Measurements from ENCODE around the gene C19orf18. TPM values are rescaled to one million over a fixed set of nuclear protein-coding genes. Genes with fewer than 3 reads are reported as not detected.

C19orf18 gene
- polyA plus RNA-seq, 2 of the 4 experiments (the other 2 are of a cell fraction): 0.13 TPM; not detected in 1

DNA sequence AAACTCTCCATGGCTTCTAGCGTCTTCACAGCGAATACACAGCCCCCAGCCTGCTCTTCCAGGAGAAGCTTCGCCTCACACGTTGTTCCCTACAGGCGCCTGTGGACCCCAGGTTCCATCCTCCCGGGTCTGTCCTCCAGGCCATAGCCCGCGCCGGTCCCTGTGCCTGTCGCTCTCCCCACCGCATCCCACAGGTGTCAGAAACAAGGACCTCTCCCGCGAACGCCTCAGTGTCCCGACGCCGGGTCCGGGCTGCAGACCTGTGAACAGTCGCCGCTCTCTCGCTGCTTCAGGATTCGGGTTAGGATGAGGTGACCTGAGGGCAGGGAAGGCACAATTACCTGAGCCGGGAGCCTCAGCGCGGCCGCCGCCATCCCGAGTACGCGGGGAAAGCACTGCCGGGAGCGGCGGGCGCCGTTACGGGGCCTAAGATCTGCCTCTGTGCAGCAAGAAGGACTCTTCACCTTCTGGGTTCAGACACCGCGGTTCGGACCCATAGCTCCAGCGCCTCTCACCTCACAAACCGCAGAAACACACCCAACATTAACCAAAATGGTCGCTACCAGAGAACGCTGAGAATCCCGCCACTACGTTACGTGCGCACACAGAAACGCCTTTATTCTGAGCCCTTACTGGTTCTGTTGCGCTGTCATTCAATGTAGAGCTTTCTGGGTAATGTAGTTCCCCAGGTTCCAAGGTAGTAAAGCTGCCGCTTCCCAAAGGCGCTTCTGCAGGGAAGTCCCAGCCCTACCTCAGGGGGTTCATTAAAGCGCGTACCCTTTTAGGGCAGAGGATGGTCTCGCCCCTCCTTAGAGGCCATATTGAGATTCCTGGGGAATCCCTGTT, 39.3 kb downstream of the C19orf18 start, which contains the start of gene ZNF418:
TSS of gene ZNF418 (minus strand) at position 583 of the 846 bp plus-strand sequence. CDS start 1,580 bp downstream, outside the sequence.
- peak within 1 kb of the TSS; percentile 28 to 84; a peak in 4 of 6 replicates for H3K27ac ChIP-seq
- ChIA-PET POLR2A (interaction anchor here (0.6 kb wide), 1 partner anchor 18 kb away, joined by 4 read pairs; no protein-coding TSS in a partner anchor), CTCF (no interaction called here)
- no peaks in the 10 kb centered on the region for H3K4me1 ChIP-seq
- peaks cover 91% of the 10 kb centered on the region for H3K9me3 ChIP-seq
- peak; percentile 99 for ATAC-seq
- TF ChIP-seq NPAS2 (CRISPR knock-in tag; IDR thresholded peaks at IDR 0.05; ENCODE audit: borderline replicate concordance) (no peak), SREBF2 (IDR thresholded peaks at IDR 0.05) (no peak), TFCP2L1 (CRISPR knock-in tag; IDR thresholded peaks at IDR 0.05) (no peak), SMC3 (IDR thresholded peaks at IDR 0.05) (no peak), RNF2 (IDR thresholded peaks at IDR 0.05; ENCODE audit: borderline replicate concordance, low read depth) (no peak)
- TF ChIP-seq, protein P1, sequence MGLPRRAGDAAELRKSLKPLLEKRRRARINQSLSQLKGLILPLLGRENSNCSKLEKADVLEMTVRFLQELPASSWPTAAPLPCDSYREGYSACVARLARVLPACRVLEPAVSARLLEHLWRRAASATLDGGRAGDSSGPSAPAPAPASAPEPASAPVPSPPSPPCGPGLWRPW (IDR thresholded peaks at IDR 0.05): no peak
- TF ChIP-seq, protein P2, sequence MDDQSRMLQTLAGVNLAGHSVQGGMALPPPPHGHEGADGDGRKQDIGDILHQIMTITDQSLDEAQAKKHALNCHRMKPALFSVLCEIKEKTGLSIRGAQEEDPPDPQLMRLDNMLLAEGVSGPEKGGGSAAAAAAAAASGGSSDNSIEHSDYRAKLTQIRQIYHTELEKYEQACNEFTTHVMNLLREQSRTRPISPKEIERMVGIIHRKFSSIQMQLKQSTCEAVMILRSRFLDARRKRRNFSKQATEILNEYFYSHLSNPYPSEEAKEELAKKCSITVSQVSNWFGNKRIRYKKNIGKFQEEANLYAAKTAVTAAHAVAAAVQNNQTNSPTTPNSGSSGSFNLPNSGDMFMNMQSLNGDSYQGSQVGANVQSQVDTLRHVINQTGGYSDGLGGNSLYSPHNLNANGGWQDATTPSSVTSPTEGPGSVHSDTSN (IDR thresholded peaks at IDR 0.05): peak; percentile 92
- TF ChIP-seq, protein P3, sequence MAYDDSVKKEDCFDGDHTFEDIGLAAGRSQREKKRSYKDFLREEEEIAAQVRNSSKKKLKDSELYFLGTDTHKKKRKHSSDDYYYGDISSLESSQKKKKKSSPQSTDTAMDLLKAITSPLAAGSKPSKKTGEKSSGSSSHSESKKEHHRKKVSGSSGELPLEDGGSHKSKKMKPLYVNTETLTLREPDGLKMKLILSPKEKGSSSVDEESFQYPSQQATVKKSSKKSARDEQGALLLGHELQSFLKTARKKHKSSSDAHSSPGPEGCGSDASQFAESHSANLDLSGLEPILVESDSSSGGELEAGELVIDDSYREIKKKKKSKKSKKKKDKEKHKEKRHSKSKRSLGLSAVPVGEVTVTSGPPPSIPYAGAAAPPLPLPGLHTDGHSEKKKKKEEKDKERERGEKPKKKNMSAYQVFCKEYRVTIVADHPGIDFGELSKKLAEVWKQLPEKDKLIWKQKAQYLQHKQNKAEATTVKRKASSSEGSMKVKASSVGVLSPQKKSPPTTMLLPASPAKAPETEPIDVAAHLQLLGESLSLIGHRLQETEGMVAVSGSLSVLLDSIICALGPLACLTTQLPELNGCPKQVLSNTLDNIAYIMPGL (CRISPR knock-in tag; IDR thresholded peaks at IDR 0.05; ENCODE audit: borderline replicate concordance): no peak
- TF ChIP-seq, protein P4, sequence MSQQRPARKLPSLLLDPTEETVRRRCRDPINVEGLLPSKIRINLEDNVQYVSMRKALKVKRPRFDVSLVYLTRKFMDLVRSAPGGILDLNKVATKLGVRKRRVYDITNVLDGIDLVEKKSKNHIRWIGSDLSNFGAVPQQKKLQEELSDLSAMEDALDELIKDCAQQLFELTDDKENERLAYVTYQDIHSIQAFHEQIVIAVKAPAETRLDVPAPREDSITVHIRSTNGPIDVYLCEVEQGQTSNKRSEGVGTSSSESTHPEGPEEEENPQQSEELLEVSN (IDR thresholded peaks at IDR 0.05; ENCODE audit: borderline replicate concordance, low read depth): no peak; the same call in 1 of the 2 replicates
- TF ChIP-seq, protein P5, sequence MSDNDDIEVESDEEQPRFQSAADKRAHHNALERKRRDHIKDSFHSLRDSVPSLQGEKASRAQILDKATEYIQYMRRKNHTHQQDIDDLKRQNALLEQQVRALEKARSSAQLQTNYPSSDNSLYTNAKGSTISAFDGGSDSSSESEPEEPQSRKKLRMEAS (IDR thresholded peaks at IDR 0.05): peak; percentile 56; the same call in 1 of the 2 replicates
- 17% methylated on average over 53 of the region's 54 CpGs for WGBS (ENCODE audit: missing lambda C conversion rate)
- DNase-seq (ENCODE audit: low read depth in 1 of 2, low spot score in 1 of 2): peak; percentile 19 to 89
- peak within 1 kb of the TSS; percentile 50 for H3K4me3 ChIP-seq
- peak; percentile 59 for FAIRE-seq
- peak within 1 kb of the TSS; percentile 55 for H3K4me2 ChIP-seq

DNA sequence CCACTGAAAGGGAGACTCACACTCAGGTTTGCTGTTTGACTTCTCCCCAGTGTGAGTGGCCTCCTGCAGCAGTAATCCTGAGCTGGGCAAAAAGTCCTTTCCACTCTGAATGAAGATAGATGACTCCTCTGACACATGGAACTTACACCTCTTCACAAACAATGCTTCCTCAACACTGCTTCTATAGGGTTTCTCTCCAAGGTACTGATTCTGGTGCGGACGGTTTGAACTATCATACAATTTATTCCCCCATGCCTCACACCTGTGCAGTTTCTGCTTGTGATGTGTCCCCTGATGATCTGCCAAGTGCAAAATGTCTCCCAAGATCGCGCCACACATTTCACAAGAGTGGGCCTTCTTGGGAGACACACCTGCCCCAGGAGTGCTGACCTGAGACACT, 46.7 kb downstream of the C19orf18 start:
- DNase-seq (ENCODE audit: low read depth in 1 of 2, low spot score in 1 of 2): no peak
- H3K4me2 ChIP-seq: no peak overlapping the region
- FAIRE-seq: no peak
- H3K4me3 ChIP-seq: no peak overlapping the region
- H3K9me3 ChIP-seq: peaks cover 87% of the 10 kb centered on the region
- ATAC-seq: no peak
- TF ChIP-seq HOXA7 (CRISPR knock-in tag; IDR thresholded peaks at IDR 0.05) (no peak), HOXB13 (CRISPR knock-in tag; IDR thresholded peaks at IDR 0.05; ENCODE audit: low read depth) (no peak), PHF8 (IDR thresholded peaks at IDR 0.05; ENCODE audit: borderline replicate concordance, low read depth) (no peak), POLR2A (IDR thresholded peaks at IDR 0.05; ENCODE audit: low read length) (no peak), CHD4 (IDR thresholded peaks at IDR 0.05; ENCODE audit: borderline replicate concordance) (no peak), HDAC2 (IDR thresholded peaks at IDR 0.05) (no peak), KDM5A (IDR thresholded peaks at IDR 0.05) (no peak), CEBPB (IDR thresholded peaks at IDR 0.05) (no peak), GATA3 (IDR thresholded peaks at IDR 0.05; ENCODE audit: borderline replicate concordance) (no peak), CHD2 (IDR thresholded peaks at IDR 0.05; ENCODE audit: low read length, partially characterized antibody) (no peak), SMC3 (IDR thresholded peaks at IDR 0.05) (no peak), RCOR1 (IDR thresholded peaks at IDR 0.05; ENCODE audit: low read depth, low read length) (no peak), JUN (IDR thresholded peaks at IDR 0.05) (no peak), HEYL (CRISPR knock-in tag; IDR thresholded peaks at IDR 0.05) (no peak)
- TF ChIP-seq, protein P3 (CRISPR knock-in tag; IDR thresholded peaks at IDR 0.05; ENCODE audit: borderline replicate concordance): no peak
- H3K4me1 ChIP-seq: no peaks in the 10 kb centered on the region
- 89% methylated on average over 4 of the region's 4 CpGs for WGBS (ENCODE audit: missing lambda C conversion rate)
- CTCF ChIA-PET: no interaction called here
- POLR2A ChIA-PET: no interaction called here
- H3K27ac ChIP-seq: no peak overlapping the region

Data from A549 (cell line).